ENCODE results near the gene DUSP11. TPM values are rescaled to one million over a fixed set of nuclear protein-coding genes. Genes with fewer than 3 reads are reported as not detected.

Gene DUSP11
- total and polyA plus RNA-seq, 3 experiments from 2014 or later: 33.1 to 41.0 (median 34.4) TPM

- no peak overlapping the region for H3K27ac ChIP-seq (ENCODE audit: low read depth, low read length)
- H3K9me3 ChIP-seq (ENCODE audit: low read length): no peaks in the 10 kb centered on the region
- no peak overlapping the region for H3K4me3 ChIP-seq (ENCODE audit: low read length)
- CTCF ChIA-PET: no interaction called here
- H3K27me3 Mint-ChIP-seq: no peaks in the 10 kb centered on the region
- H3K4me1 Mint-ChIP-seq: peaks cover 47 to 70% (median 61%) of the 10 kb centered on the region in 3 donors
- POLR2A ChIA-PET: no interaction called here
- H3K36me3 Mint-ChIP-seq: peaks cover 20 to 85% (median 47%) of the 10 kb centered on the region in 3 donors
- no peak for DNase-seq
- no peaks in the 10 kb centered on the region for H3K9me3 Mint-ChIP-seq
- no peaks in the 10 kb centered on the region for H3K27me3 ChIP-seq (ENCODE audit: insufficient read depth, low read length, poor library complexity, severe bottlenecking)
- H3K4me1 ChIP-seq (ENCODE audit: insufficient read depth, low read length): no peaks in the 10 kb centered on the region
- H3K4me3 Mint-ChIP-seq: no peak overlapping the region
- H3K27ac Mint-ChIP-seq: no peak overlapping the region
- H3K36me3 ChIP-seq (ENCODE audit: insufficient read depth, low read length): peaks cover 44% of the 10 kb centered on the region
Observed at GRCh38 chr2:73772819-73773218, 7.1 kb downstream of the DUSP11 start.

- Mint-ChIP-seq H3K4me3 (no peak overlapping the region), H3K4me1 (peaks cover 34 to 55% (median 46%) of the 10 kb centered on the region in 3 donors), H3K9me3 (no peaks in the 10 kb centered on the region), H3K27ac (peak overlapping the region in 2 of 8 donors; percentile 24 to 50), H3K27me3 (no peaks in the 10 kb centered on the region), H3K36me3 (peaks cover 17 to 82% (median 43%) of the 10 kb centered on the region in 3 donors)
- H3K4me1 ChIP-seq (ENCODE audit: insufficient read depth, low read length): no peaks in the 10 kb centered on the region
- peaks cover 47% of the 10 kb centered on the region for H3K36me3 ChIP-seq (ENCODE audit: insufficient read depth, low read length)
- CTCF ChIA-PET: no interaction called here
- no peaks in the 10 kb centered on the region for H3K9me3 ChIP-seq (ENCODE audit: low read length)
- POLR2A ChIA-PET: no interaction called here
- no peak for DNase-seq
- H3K27ac ChIP-seq (ENCODE audit: low read depth, low read length): no peak overlapping the region
- H3K4me3 ChIP-seq (ENCODE audit: low read length): no peak overlapping the region
- no peaks in the 10 kb centered on the region for H3K27me3 ChIP-seq (ENCODE audit: insufficient read depth, low read length, poor library complexity, severe bottlenecking)
Observed at GRCh38 chr2:73770725-73771124, 9.2 kb downstream of the DUSP11 start.

- Mint-ChIP-seq H3K9me3 (no peaks in the 10 kb centered on the region), H3K27ac (peak overlapping the region in 1 of 8 donors; percentile 34), H3K4me3 (no peak overlapping the region), H3K36me3 (peaks cover 6 to 86% (median 30%) of the 10 kb centered on the region in 3 donors), H3K4me1 (peaks cover 21 to 30% (median 25%) of the 10 kb centered on the region in 3 donors), H3K27me3 (no peaks in the 10 kb centered on the region)
- Histone ChIP-seq H3K9me3 (ENCODE audit: low read length) (no peaks in the 10 kb centered on the region), H3K27ac (ENCODE audit: low read depth, low read length) (no peak overlapping the region), H3K4me3 (ENCODE audit: low read length) (no peak overlapping the region), H3K4me1 (ENCODE audit: insufficient read depth, low read length) (no peaks in the 10 kb centered on the region), H3K27me3 (ENCODE audit: insufficient read depth, low read length, poor library complexity, severe bottlenecking) (no peaks in the 10 kb centered on the region), H3K36me3 (ENCODE audit: insufficient read depth, low read length) (peaks cover 39% of the 10 kb centered on the region)
- POLR2A ChIA-PET: no interaction called here
- no peak for DNase-seq
- CTCF ChIA-PET: no interaction called here
Observed at GRCh38 chr2:73766994-73767393, 12.9 kb downstream of the DUSP11 start.

- DNase-seq: no peak
- ChIA-PET POLR2A (no interaction called here), CTCF (no interaction called here)
- no peaks in the 10 kb centered on the region for H3K27me3 Mint-ChIP-seq
- peaks cover 5 to 88% (median 29%) of the 10 kb centered on the region in 3 donors for H3K36me3 Mint-ChIP-seq
- Histone ChIP-seq H3K9me3 (ENCODE audit: low read length) (no peaks in the 10 kb centered on the region), H3K27ac (ENCODE audit: low read depth, low read length) (no peak overlapping the region), H3K27me3 (ENCODE audit: insufficient read depth, low read length, poor library complexity, severe bottlenecking) (no peaks in the 10 kb centered on the region), H3K4me1 (ENCODE audit: insufficient read depth, low read length) (no peaks in the 10 kb centered on the region), H3K4me3 (ENCODE audit: low read length) (no peak overlapping the region), H3K36me3 (ENCODE audit: insufficient read depth, low read length) (peaks cover 39% of the 10 kb centered on the region)
- peaks cover 19 to 29% (median 24%) of the 10 kb centered on the region in 3 donors for H3K4me1 Mint-ChIP-seq
- no peak overlapping the region for H3K4me3 Mint-ChIP-seq
- no peaks in the 10 kb centered on the region for H3K9me3 Mint-ChIP-seq
- no peak overlapping the region for H3K27ac Mint-ChIP-seq
Observed at GRCh38 chr2:73766349-73766748, 13.6 kb downstream of the DUSP11 start.

GRCh38 chr2:73764945-73765344 lies 15.0 kb downstream of the DUSP11 start:
- H3K27me3 Mint-ChIP-seq: no peaks in the 10 kb centered on the region
- H3K4me1 ChIP-seq (ENCODE audit: insufficient read depth, low read length): no peaks in the 10 kb centered on the region
- H3K36me3 ChIP-seq (ENCODE audit: insufficient read depth, low read length): peaks cover 43% of the 10 kb centered on the region
- H3K27ac Mint-ChIP-seq: peak overlapping the region in 1 of 8 donors; percentile 38
- H3K27me3 ChIP-seq (ENCODE audit: insufficient read depth, low read length, poor library complexity, severe bottlenecking): no peaks in the 10 kb centered on the region
- CTCF ChIA-PET: no interaction called here
- peaks cover 3 to 89% (median 25%) of the 10 kb centered on the region in 3 donors for H3K36me3 Mint-ChIP-seq
- POLR2A ChIA-PET: no interaction called here
- H3K4me3 Mint-ChIP-seq: peak overlapping the region in 1 of 7 donors; percentile 56
- no peak overlapping the region for H3K27ac ChIP-seq (ENCODE audit: low read depth, low read length)
- no peaks in the 10 kb centered on the region for H3K9me3 ChIP-seq (ENCODE audit: low read length)
- H3K4me1 Mint-ChIP-seq: peaks cover 10 to 20% (median 15%) of the 10 kb centered on the region in 3 donors
- H3K9me3 Mint-ChIP-seq: no peaks in the 10 kb centered on the region
- no peak for DNase-seq
- no peak overlapping the region for H3K4me3 ChIP-seq (ENCODE audit: low read length)

GRCh38 chr2:73762571-73762970 lies 17.3 kb downstream of the DUSP11 start:
- H3K27ac ChIP-seq (ENCODE audit: low read depth, low read length): no peak overlapping the region
- Mint-ChIP-seq H3K4me3 (no peak overlapping the region), H3K27me3 (no peaks in the 10 kb centered on the region), H3K36me3 (peaks cover 5 to 90% (median 24%) of the 10 kb centered on the region in 3 donors), H3K9me3 (no peaks in the 10 kb centered on the region), H3K4me1 (peaks cover 0 to 2% (median 2%) of the 10 kb centered on the region in 3 donors), H3K27ac (no peak overlapping the region)
- ChIA-PET CTCF (no interaction called here), POLR2A (no interaction called here)
- no peaks in the 10 kb centered on the region for H3K27me3 ChIP-seq (ENCODE audit: insufficient read depth, low read length, poor library complexity, severe bottlenecking)
- peaks cover 37% of the 10 kb centered on the region for H3K36me3 ChIP-seq (ENCODE audit: insufficient read depth, low read length)
- H3K4me3 ChIP-seq (ENCODE audit: low read length): no peak overlapping the region
- no peaks in the 10 kb centered on the region for H3K9me3 ChIP-seq (ENCODE audit: low read length)
- no peaks in the 10 kb centered on the region for H3K4me1 ChIP-seq (ENCODE audit: insufficient read depth, low read length)
- DNase-seq: no peak

- no peak overlapping the region for H3K27ac Mint-ChIP-seq
- H3K4me1 Mint-ChIP-seq: no peaks in the 10 kb centered on the region
- no peaks in the 10 kb centered on the region for H3K9me3 Mint-ChIP-seq
- H3K27me3 ChIP-seq (ENCODE audit: insufficient read depth, low read length, poor library complexity, severe bottlenecking): no peaks in the 10 kb centered on the region
- DNase-seq: no peak
- H3K36me3 ChIP-seq (ENCODE audit: insufficient read depth, low read length): peaks cover 22% of the 10 kb centered on the region
- H3K36me3 Mint-ChIP-seq: peaks cover 5 to 85% (median 18%) of the 10 kb centered on the region in 3 donors
- H3K4me3 ChIP-seq (ENCODE audit: low read length): no peak overlapping the region
- H3K9me3 ChIP-seq (ENCODE audit: low read length): no peaks in the 10 kb centered on the region
- ChIA-PET CTCF (no interaction called here), POLR2A (no interaction called here)
- H3K4me1 ChIP-seq (ENCODE audit: insufficient read depth, low read length): no peaks in the 10 kb centered on the region
- no peaks in the 10 kb centered on the region for H3K27me3 Mint-ChIP-seq
- H3K4me3 Mint-ChIP-seq: no peak overlapping the region
- no peak overlapping the region for H3K27ac ChIP-seq (ENCODE audit: low read depth, low read length)
Observed at GRCh38 chr2:73759904-73760303, 20.0 kb downstream of the DUSP11 start.

- H3K27me3 ChIP-seq (ENCODE audit: insufficient read depth, low read length, poor library complexity, severe bottlenecking): no peaks in the 10 kb centered on the region
- H3K36me3 ChIP-seq (ENCODE audit: insufficient read depth, low read length): peaks cover 16% of the 10 kb centered on the region
- no peaks in the 10 kb centered on the region for H3K9me3 ChIP-seq (ENCODE audit: low read length)
- H3K4me1 ChIP-seq (ENCODE audit: insufficient read depth, low read length): no peaks in the 10 kb centered on the region
- H3K27ac ChIP-seq (ENCODE audit: low read depth, low read length): no peak overlapping the region
- H3K4me3 Mint-ChIP-seq: no peak overlapping the region
- no peaks in the 10 kb centered on the region for H3K27me3 Mint-ChIP-seq
- peaks cover 5 to 84% (median 21%) of the 10 kb centered on the region in 3 donors for H3K36me3 Mint-ChIP-seq
- POLR2A ChIA-PET: no interaction called here
- H3K27ac Mint-ChIP-seq: peak overlapping the region in 2 of 8 donors; percentile 17 to 26
- DNase-seq: no peak
- H3K9me3 Mint-ChIP-seq: peaks cover 0 to 2% (median 0%) of the 10 kb centered on the region in 5 donors
- no peaks in the 10 kb centered on the region for H3K4me1 Mint-ChIP-seq
- no peak overlapping the region for H3K4me3 ChIP-seq (ENCODE audit: low read length)
- CTCF ChIA-PET: no interaction called here
Observed at GRCh38 chr2:73759285-73759764, 20.6 kb downstream of the DUSP11 start.

All from CD8-positive, alpha-beta memory T cell (primary cell).